ENCODE data around the gene LGR6.
"Not testable (repeated sequence)": the region's sequence is repeated elsewhere in the genome, so short reads cannot be mapped to it uniquely, and the experiment has no call there.

The LGR6 gene

GRCh38 chr1:202349206-202349928 is 155.8 kb downstream of the LGR6 start:
- DNase-seq, result no peak

- no peak for DNase-seq
Measured at GRCh38 chr1:202351725-202352124, 158.1 kb downstream of the LGR6 start.

GRCh38 chr1:202352583-202353197 is 159.1 kb downstream of the LGR6 start:
- not testable (repeated sequence) for DNase-seq

- DNase-seq, result no peak
Measured at GRCh38 chr1:202355944-202356553, 162.4 kb downstream of the LGR6 start.

GRCh38 chr1:202357506-202357905 is 163.9 kb downstream of the LGR6 start:
- no peak for DNase-seq

GRCh38 chr1:202361224-202361623 is 167.6 kb downstream of the LGR6 start:
- no peak for DNase-seq

GRCh38 chr1:202361701-202362100 is 168.1 kb downstream of the LGR6 start:
- no peak for DNase-seq

- no peak for DNase-seq
Measured at GRCh38 chr1:202362212-202362611, 168.6 kb downstream of the LGR6 start.

- DNase-seq, result no peak
Measured at GRCh38 chr1:202365092-202365815, 171.7 kb downstream of the LGR6 start.

- DNase-seq, result no peak
Measured at GRCh38 chr1:202367271-202367670, 173.7 kb downstream of the LGR6 start.

All from activated effector memory CD4-positive, alpha-beta T cell treated with Interleukin-2 at 50 U/mL for 16 hours (primary cell).